H1 (cell line): ENCODE data around the gene THSD1. TPM values are rescaled to one million over a fixed set of nuclear protein-coding genes. Genes with fewer than 3 reads are reported as not detected.
A peak's percentile ranks its signal among the peaks of the same experiment; 100 is the strongest.

ENCODE experiments used
- BRCA1 ChIP-seq: IDR thresholded peaks from 2 replicates; pipeline ENCODE4 v1.6.1; 2012; ENCODE audit warnings: low read depth, low read length, improper control_type of control experiment
- E2F6 ChIP-seq: IDR thresholded peaks from 2 replicates; pipeline ENCODE4 v1.6.1; 2012; ENCODE audit warnings: inconsistent platforms
- GTF2F1 ChIP-seq: IDR thresholded peaks from 2 replicates; pipeline ENCODE4 v1.6.1; 2012; ENCODE audit warnings: low read depth, low read length, improper control_type of control experiment, borderline replicate concordance
- SRF ChIP-seq: IDR thresholded peaks from 2 replicates; pipeline ENCODE4 v1.6.1; 2011; ENCODE audit warnings: mild to moderate bottlenecking, low read depth, low read length, moderate library complexity
- TAF1 ChIP-seq: IDR thresholded peaks from 2 replicates; pipeline ENCODE4 v1.6.1; 2011; ENCODE audit warnings: mild to moderate bottlenecking, low read depth, low read length
- TAF7 ChIP-seq: optimal IDR thresholded peaks from 2 replicates; pipeline ENCODE3; 2011; ENCODE audit warnings: low read depth, mild to moderate bottlenecking, inconsistent platforms, low read length, moderate library complexity, borderline replicate concordance
- polyA plus RNA-seq, 7 experiments: library from polyadenylated mRNA; depleted of rRNA in 3 of 7; stranded (reverse) in 5 of 7; unstranded in 2 of 7; fragments of >200 nt in 5 of 7; fragments of 200-250 nt in 2 of 7; gene quantifications; 1 replicate in 5 of 7; 2 replicates in 1 of 7; 4 replicates in 1 of 7; pipeline versions ENCODE4 v1.2.1 to v1.2.3, GENCODE V29; 2011 to 2013; ENCODE audit warnings: missing spikeins in 2 of 7, mixed read lengths in 2 of 7
- total RNA-seq: library from RNA; stranded (reverse); fragmentation: NEBNext Ultra II Directional; extraction: Animal tissue kit (Norgen Biotek cat#: 25700); gene quantifications from 2 replicates; pipeline ENCODE4 v1.2.1, GENCODE V29; 2021

The THSD1 gene
- total and polyA plus RNA-seq, 2 of the 8 experiments (the other 6 are each of a cell fraction or from before 2014, with no cell fraction given) = 0.17 to 0.35 TPM

- peak; percentile 29 for TF ChIP-seq E2F6
- TF ChIP-seq GTF2F1 = no peak
- TF ChIP-seq TAF7 = peak; percentile 90
- no peak for TF ChIP-seq BRCA1
- TF ChIP-seq TAF1 = peak; percentile 56
- TF ChIP-seq SRF = no peak
Measured at GRCh38 chr13:52450012-52450792, 44.2 kb upstream of the THSD1 start, which contains the start of gene VPS36 (continued).
